Erythroblast (primary cell): ENCODE data around the gene TIGD1.
A peak's percentile ranks its signal among the peaks of the same experiment; 100 is the strongest.

ENCODE experiments used
- DNase-seq, 2 experiments: peaks; one replicate each; lab custom pipeline; 2025; lab: John Stamatoyannopoulos, UW
- GATA1 ChIP-seq: IDR thresholded peaks from 2 replicates; pipeline ENCODE4 v1.6.1; 2011; ENCODE audit warnings: low read depth, mild to moderate bottlenecking, control low read depth, low read length, moderate library complexity
- POLR2A ChIP-seq: IDR thresholded peaks from 2 replicates; pipeline ENCODE4 v1.6.1; 2011; ENCODE audit warnings: mild to moderate bottlenecking, low read length

The TIGD1 gene

DNA sequence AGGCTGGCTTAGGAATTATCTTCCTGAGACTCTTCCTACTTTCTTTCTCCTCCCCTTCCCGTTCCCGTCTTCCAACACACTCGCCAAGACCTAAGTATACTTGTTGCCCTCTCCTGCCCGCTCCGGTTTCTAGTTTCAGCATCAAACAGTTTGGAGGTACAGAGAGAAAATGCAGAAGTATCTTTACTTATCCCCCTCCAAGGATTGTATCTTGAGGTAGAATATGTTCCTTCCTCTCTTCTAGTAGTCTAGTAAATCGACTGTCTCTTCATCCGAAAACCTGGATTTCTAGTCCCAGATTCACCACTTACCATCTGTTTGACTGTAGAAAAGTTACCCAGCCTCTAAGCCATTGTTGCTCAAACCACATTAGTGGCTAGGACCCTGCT lies 887 bp upstream of the TIGD1 start:
- no peak for TF ChIP-seq POLR2A
- no peak for TF ChIP-seq GATA1

GRCh38 chr2:232549655-232550353 lies 553 bp downstream of the TIGD1 start:
- peak in 1 of 2 experiments; percentile 42 for DNase-seq
- no peak for TF ChIP-seq GATA1
- no peak for TF ChIP-seq POLR2A

More for the DNA sequence above, 887 bp upstream of the TIGD1 start:
- DNase-seq = peak; percentile 31 to 53

- TF ChIP-seq GATA1 = no peak
- TF ChIP-seq POLR2A = no peak
- DNase-seq = no peak
These were observed 2.4 kb downstream of the TIGD1 start for GRCh38 chr2:232547991-232548390.

GRCh38 chr2:232545511-232546375 lies 4.6 kb downstream of the TIGD1 start:
- DNase-seq = no peak
- TF ChIP-seq GATA1 (no peak), POLR2A (no peak)

DNA sequence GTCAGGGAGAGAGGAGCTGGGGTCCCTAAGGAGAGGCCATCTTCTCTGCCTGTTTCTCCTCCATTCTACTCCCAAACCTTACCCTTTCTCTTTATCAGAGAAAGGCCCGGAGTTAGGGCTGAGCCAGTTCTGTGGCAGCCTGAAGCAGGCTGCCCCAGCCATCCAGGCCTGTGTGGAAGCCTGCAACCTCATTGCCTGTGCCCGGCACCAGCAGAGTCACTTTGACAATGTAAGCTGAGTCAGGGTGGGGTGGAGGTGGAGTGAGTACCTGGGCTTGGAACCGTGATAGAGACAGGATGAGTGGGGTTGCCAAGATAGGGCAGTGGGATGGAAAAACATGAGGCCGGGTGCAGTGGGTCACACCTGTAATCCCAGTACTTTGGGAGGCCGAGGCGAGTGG lies 5.7 kb downstream of the TIGD1 start:
- TF ChIP-seq GATA1 (no peak), POLR2A (no peak)
- DNase-seq = no peak

- DNase-seq = no peak
- no peak for TF ChIP-seq GATA1
- no peak for TF ChIP-seq POLR2A
These were observed 6.3 kb downstream of the TIGD1 start for GRCh38 chr2:232543928-232544631.

- TF ChIP-seq GATA1 = no peak
- peak; percentile 1 for TF ChIP-seq POLR2A
- DNase-seq = no peak
These were observed 6.9 kb downstream of the TIGD1 start for GRCh38 chr2:232543491-232543890.

DNA sequence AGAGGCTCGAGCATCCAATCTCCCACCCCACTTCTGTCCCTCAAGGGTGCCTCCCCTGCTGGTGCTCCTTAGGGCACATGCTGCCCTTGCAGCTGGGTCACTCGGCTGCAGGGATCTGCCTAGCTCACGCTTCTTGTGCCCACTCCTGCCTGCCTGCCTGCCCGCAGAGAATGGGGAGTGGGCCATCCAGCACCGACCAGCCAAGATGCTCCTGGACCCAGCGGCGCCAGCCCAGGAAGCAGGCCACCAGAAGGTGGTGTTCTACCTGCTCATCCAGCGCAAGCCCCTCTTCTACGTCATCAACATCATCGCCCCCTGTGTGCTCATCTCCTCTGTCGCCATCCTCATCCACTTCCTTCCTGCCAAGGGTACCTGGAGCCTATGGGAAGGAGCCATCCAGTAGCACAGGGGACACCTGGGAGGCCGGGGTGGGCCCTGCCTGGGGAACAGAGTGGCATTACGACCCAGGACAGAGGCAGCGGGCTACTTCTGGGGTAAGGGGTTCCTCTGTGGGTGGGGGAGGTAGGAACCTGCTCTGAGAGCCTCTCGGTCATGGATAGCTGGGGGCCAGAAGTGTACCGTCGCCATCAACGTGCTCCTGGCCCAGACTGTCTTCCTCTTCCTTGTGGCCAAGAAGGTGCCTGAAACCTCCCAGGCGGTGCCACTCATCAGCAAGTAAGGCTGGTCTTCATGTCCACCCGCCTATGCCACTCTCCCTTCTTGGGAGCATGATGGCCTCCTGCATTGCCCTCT lies 7.5 kb downstream of the TIGD1 start:
- DNase-seq = no peak
- no peak for TF ChIP-seq GATA1
- no peak for TF ChIP-seq POLR2A

- no peak for TF ChIP-seq POLR2A
- DNase-seq = no peak
These were observed 8.2 kb downstream of the TIGD1 start for GRCh38 chr2:232541961-232542714.

GRCh38 chr2:232541195-232541960 lies 9.0 kb downstream of the TIGD1 start:
- TF ChIP-seq POLR2A (no peak), GATA1 (no peak)
- DNase-seq = peak; percentile 28 to 48

GRCh38 chr2:232540441-232541041 lies 9.8 kb downstream of the TIGD1 start:
- DNase-seq = no peak
- TF ChIP-seq GATA1 (no peak), POLR2A (no peak)
